IMR-90 (cell line): Measurements from ENCODE around the gene HDAC2. TPM values are rescaled to one million over a fixed set of nuclear protein-coding genes. Genes with fewer than 3 reads are reported as not detected.

Source experiments
- ATAC-seq: fragments of 200-7000 bp; cut with Tn5 transposase; 2 replicates; pipeline ENCODE4 v1.9.1; 2020; ENCODE audit warnings: low read depth, mild to moderate bottlenecking, moderate library complexity
- BruUV-seq: library from RNA; stranded (reverse); fragments of 400-500 nt; replicated peaks from 2 replicates; lab custom pipeline; 2021; lab: Mats Ljungman, UMichigan
- CTCF ChIA-PET: fragments of 300-600 bp; formaldehyde crosslinking; extraction: SDS; loops from one replicate; lab custom pipeline; 2021; ENCODE audit warnings: antibody characterized with exemption; lab: Yijun Ruan, JAX
- POLR2A ChIA-PET: fragments of 300-600 bp; sonication (Branson Sonifier 250); formaldehyde crosslinking; loops from one replicate; lab custom pipeline; 2022; ENCODE audit warnings: antibody characterized with exemption; ENCODE audit not compliant: unreplicated experiment; lab: Charles Lee
- DNase-seq: peaks from one replicate; pipeline ENCODE4 v3.0.0; 2013
- H2AFZ ChIP-seq: replicated peaks from 2 replicates; pipeline ENCODE3; 2013; ENCODE audit warnings: low read length, mild to moderate bottlenecking; ENCODE audit not compliant: poor library complexity
- H2AK5ac ChIP-seq: 2 replicates; pipeline ENCODE4 v1.6.1; 2013; ENCODE audit warnings: low read depth, low read length, inconsistent platforms
- H2AK9ac ChIP-seq: replicated peaks from 2 replicates; pipeline ENCODE3; 2013; ENCODE audit warnings: mild to moderate bottlenecking, low read depth, low read length, moderate library complexity; ENCODE audit not compliant: poor library complexity
- H2BK120ac ChIP-seq: 2 replicates; pipeline ENCODE4 v1.6.1; 2013; ENCODE audit warnings: low read depth, low read length, inconsistent platforms
- H2BK15ac ChIP-seq: 3 replicates; pipeline ENCODE4 v1.6.1; 2013; ENCODE audit warnings: low read depth, low read length, inconsistent platforms
- H2BK20ac ChIP-seq: 2 replicates; pipeline ENCODE4 v1.6.1; 2013; ENCODE audit warnings: low read depth, mild to moderate bottlenecking, inconsistent platforms, low read length, moderate library complexity
- H2BK5ac ChIP-seq: 2 replicates; pipeline ENCODE4 v1.6.1; 2013; ENCODE audit warnings: mild to moderate bottlenecking, low read depth, low read length, inconsistent platforms; ENCODE audit not compliant: poor library complexity, severe bottlenecking
- H3K14ac ChIP-seq: replicated peaks from 2 replicates; pipeline ENCODE4 v1.6.1; 2013; ENCODE audit warnings: low read depth, low read length, inconsistent platforms
- H3K18ac ChIP-seq: 2 replicates; pipeline ENCODE4 v1.6.1; 2013; ENCODE audit warnings: low read depth, low read length, control low read depth
- H3K23ac ChIP-seq: 2 replicates; pipeline ENCODE4 v1.6.1; 2013; ENCODE audit warnings: low read depth, low read length, inconsistent platforms
- H3K27ac ChIP-seq: 2 replicates; pipeline ENCODE4 v1.5.1; 2013; ENCODE audit warnings: mild to moderate bottlenecking, control low read depth, low read length; ENCODE audit not compliant: insufficient read depth
- H3K27me3 ChIP-seq: 2 replicates; pipeline ENCODE4 v1.6.1; 2013; ENCODE audit warnings: low read length; ENCODE audit not compliant: control insufficient read depth, insufficient read depth
- H3K36me3 ChIP-seq: 2 replicates; pipeline ENCODE4 v1.6.1; 2013; ENCODE audit warnings: low read length, mixed read lengths; ENCODE audit not compliant: control insufficient read depth, insufficient read depth
- H3K4ac ChIP-seq: 2 replicates; pipeline ENCODE4 v1.6.1; 2013; ENCODE audit warnings: low read depth, low read length, inconsistent platforms
- H3K4me1 ChIP-seq: 2 replicates; pipeline ENCODE4 v1.6.1; 2013; ENCODE audit warnings: low read length, mixed read lengths; ENCODE audit not compliant: control insufficient read depth, insufficient read depth
- H3K4me2 ChIP-seq: 2 replicates; pipeline ENCODE4 v1.6.1; 2013; ENCODE audit warnings: low read depth, mild to moderate bottlenecking, control low read depth, low read length, moderate library complexity
- H3K4me3 ChIP-seq: 2 replicates; pipeline ENCODE4 v1.5.1; 2013; ENCODE audit warnings: low read depth, mild to moderate bottlenecking, control low read depth, low read length, moderate library complexity; ENCODE audit not compliant: insufficient read depth
- H3K56ac ChIP-seq: 2 replicates; pipeline ENCODE4 v1.6.1; 2013; ENCODE audit warnings: low read length, inconsistent platforms; ENCODE audit not compliant: insufficient read depth; ENCODE audit errors: extremely low read depth
- H3K79me1 ChIP-seq, 2 experiments: 2 replicates each; pipeline ENCODE4 v1.6.1; 2013; ENCODE audit warnings: low read length in 2 of 2, inconsistent platforms in 1 of 2, low read depth in 1 of 2
- H3K9ac ChIP-seq: 2 replicates; pipeline ENCODE4 v1.6.1; 2013; ENCODE audit warnings: low read depth, low read length, control low read depth
- H3K9me1 ChIP-seq: 2 replicates; pipeline ENCODE4 v1.6.1; 2013; ENCODE audit warnings: low read length, inconsistent platforms; ENCODE audit not compliant: insufficient read depth
- H3K9me3 ChIP-seq: 2 replicates; pipeline ENCODE4 v1.6.1; 2013; ENCODE audit warnings: low read length; ENCODE audit not compliant: control insufficient read depth, insufficient read depth
- H4K20me1 ChIP-seq: 2 replicates; pipeline ENCODE4 v1.6.1; 2013; ENCODE audit warnings: low read length, inconsistent platforms; ENCODE audit not compliant: insufficient read depth
- H4K5ac ChIP-seq: 2 replicates; pipeline ENCODE4 v1.6.1; 2013; ENCODE audit warnings: mild to moderate bottlenecking, low read depth, low read length, control low read depth
- H4K8ac ChIP-seq, 2 experiments: 2 replicates each; pipeline ENCODE4 v1.6.1; 2013; ENCODE audit warnings: low read depth in 2 of 2, low read length in 2 of 2, control low read depth in 1 of 2, inconsistent platforms in 1 of 2
- H4K91ac ChIP-seq: 2 replicates; pipeline ENCODE4 v1.6.1; 2013; ENCODE audit warnings: low read depth, low read length, inconsistent platforms; ENCODE audit not compliant: insufficient read depth
- CHD1 ChIP-seq: IDR thresholded peaks from 2 replicates; pipeline ENCODE4 v1.6.1; 2012; ENCODE audit warnings: low read depth, low read length, improper control_type of control experiment
- MAZ ChIP-seq: IDR thresholded peaks from 2 replicates; pipeline ENCODE4 v1.6.1; 2012; ENCODE audit warnings: low read depth, mild to moderate bottlenecking, low read length, improper control_type of control experiment, moderate library complexity, borderline replicate concordance
- MXI1 ChIP-seq: IDR thresholded peaks from 2 replicates; pipeline ENCODE4 v1.6.1; 2012; ENCODE audit warnings: low read depth, mild to moderate bottlenecking, low read length, moderate library complexity, borderline replicate concordance
- POLR2A ChIP-seq: IDR thresholded peaks from 2 replicates; pipeline ENCODE4 v1.6.1; 2012; ENCODE audit warnings: mild to moderate bottlenecking, low read depth, low read length
- RCOR1 ChIP-seq: IDR thresholded peaks from 2 replicates; pipeline ENCODE4 v1.6.1; 2012; ENCODE audit warnings: mild to moderate bottlenecking, low read length, improper control_type of control experiment; ENCODE audit not compliant: insufficient replicate concordance
- RFX5 ChIP-seq: IDR thresholded peaks from 2 replicates; pipeline ENCODE4 v1.8.0; 2012; ENCODE audit warnings: low read depth, mild to moderate bottlenecking, low read length, moderate library complexity
- SMC3 ChIP-seq: fragments of 150-350 bp; IDR thresholded peaks from 2 replicates; pipeline ENCODE4 v1.6.1; 2016; ENCODE audit warnings: low read depth, mild to moderate bottlenecking, antibody characterized with exemption, low read length, moderate library complexity
- WGBS, 2 experiments: methylation state at CpG; one replicate each; pipeline versions ENCODE4 v1.1.5 to v1.1.7; 2013; ENCODE audit warnings: missing lambda C conversion rate in 2 of 2; ENCODE audit not compliant: insufficient read length in 1 of 2; ENCODE audit errors: extremely low coverage in 2 of 2; 5-methylcytosine and 5-hydroxymethylcytosine counted together
- dilution Hi-C: fragments of 300-500 bp; cut with HindIII; formaldehyde crosslinking; loops from one replicate; pipeline ENCODE4 v1.14.3; 2018; ENCODE audit warnings: low sequenced_read_pairs; ENCODE audit not compliant: unreplicated experiment
- in situ Hi-C: fragments of 300-500 bp; cut with MboI; formaldehyde crosslinking; loops from 3 replicates; pipeline ENCODE4 v1.14.3; 2019; ENCODE audit warnings: low sequenced_read_pairs, inconsistent platforms, mixed read lengths
- intact Hi-C: fragments of 100-400 bp; cut with micrococcal nuclease; formaldehyde crosslinking; loops from 2 replicates; pipeline ENCODE4 v1.10.0; 2022
- polyA plus RNA-seq, 3 experiments: library from polyadenylated mRNA; depleted of rRNA; stranded (reverse); fragments of >200 nt; gene quantifications; 2 replicates each; pipeline ENCODE4 v1.2.3, GENCODE V29; 2012; ENCODE audit warnings: low replicate concordance in 1 of 3
- total RNA-seq: library from RNA; depleted of rRNA; stranded (reverse); fragments of >200 nt; gene quantifications from 2 replicates; pipeline ENCODE4 v1.2.3, GENCODE V29; 2012

Gene HDAC2
- total and polyA plus RNA-seq, 2 of the 4 experiments (the other 2 are of a cell fraction), result 72.6 to 122 TPM

DNA sequence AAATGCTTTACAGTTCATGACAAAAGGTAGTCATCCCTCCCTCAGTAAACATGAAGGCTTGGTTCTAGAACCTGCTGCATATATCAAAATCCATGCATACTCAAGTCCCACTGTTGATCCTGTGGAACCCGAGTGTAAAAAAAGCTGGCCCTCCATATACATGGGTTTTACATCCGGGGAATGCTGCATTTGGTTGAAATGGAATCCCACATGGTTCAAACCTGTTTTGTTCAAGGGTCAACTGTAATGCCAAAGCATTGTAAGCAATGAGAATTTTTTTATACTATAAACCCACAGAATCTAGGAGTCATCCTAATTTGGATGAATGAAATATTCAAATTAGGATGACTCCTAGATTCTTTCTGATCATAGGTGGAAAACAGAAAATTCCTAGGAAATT lies 5.9 kb upstream of the HDAC2 start:
- Histone ChIP-seq H2BK5ac (no peak overlapping the region), H3K27me3 (no peaks in the 10 kb centered on the region), H4K5ac (no peak overlapping the region), H4K20me1 (no peaks in the 10 kb centered on the region), H3K9ac (no peak overlapping the region), H3K79me1 (peaks cover 1 to 2% of the 10 kb centered on the region in 2 experiments; a peak in 3 of 4 replicates), H2BK120ac (no peak overlapping the region), H3K9me3 (no peaks in the 10 kb centered on the region), H2AK5ac (no peak overlapping the region), H4K91ac (no peak overlapping the region), H3K14ac (no peak overlapping the region), H3K27ac (no peak overlapping the region), H4K8ac (no peak overlapping the region), H2AK9ac (no peak overlapping the region), H3K4me2 (no peak overlapping the region), H3K4ac (no peak overlapping the region), H3K23ac (no peak overlapping the region), H3K4me3 (no peak overlapping the region), H2BK20ac (no peak overlapping the region), H3K18ac (no peak overlapping the region), H3K9me1 (no peaks in the 10 kb centered on the region), H3K56ac (no peak overlapping the region), H3K4me1 (peaks cover 2% of the 10 kb centered on the region; the same call in 1 of the 2 replicates), H3K36me3 (no peaks in the 10 kb centered on the region), H2AFZ (no peak overlapping the region), H2BK15ac (no peak overlapping the region)
- BruUV-seq, result no TSS peak
- CTCF ChIA-PET, result interaction anchor here (0.6 kb wide), 1 partner anchor 87 kb away, joined by 3 read pairs; no protein-coding TSS in a partner anchor
- DNase-seq, result peak; percentile 31
- in situ Hi-C loops (loop anchor here (25.0 kb wide), 1 partner anchor 310 kb away; no protein-coding TSS in a partner anchor), dilution Hi-C loops (no loop called here), intact Hi-C loops (no loop called here)
- ATAC-seq, result no peak
- no CpG with 5 or more reads among the region's 2 CpGs for WGBS, 2 experiments
- no peak for TF ChIP-seq MAZ
- no peak for TF ChIP-seq RFX5
- no peak for TF ChIP-seq CHD1
- no peak for TF ChIP-seq MXI1
- no peak for TF ChIP-seq SMC3
- no peak for TF ChIP-seq RCOR1
- TF ChIP-seq POLR2A, result no peak
- POLR2A ChIA-PET, result no interaction called here
